Measurements from ENCODE around the gene TAS1R3.

TAS1R3 gene

DNA sequence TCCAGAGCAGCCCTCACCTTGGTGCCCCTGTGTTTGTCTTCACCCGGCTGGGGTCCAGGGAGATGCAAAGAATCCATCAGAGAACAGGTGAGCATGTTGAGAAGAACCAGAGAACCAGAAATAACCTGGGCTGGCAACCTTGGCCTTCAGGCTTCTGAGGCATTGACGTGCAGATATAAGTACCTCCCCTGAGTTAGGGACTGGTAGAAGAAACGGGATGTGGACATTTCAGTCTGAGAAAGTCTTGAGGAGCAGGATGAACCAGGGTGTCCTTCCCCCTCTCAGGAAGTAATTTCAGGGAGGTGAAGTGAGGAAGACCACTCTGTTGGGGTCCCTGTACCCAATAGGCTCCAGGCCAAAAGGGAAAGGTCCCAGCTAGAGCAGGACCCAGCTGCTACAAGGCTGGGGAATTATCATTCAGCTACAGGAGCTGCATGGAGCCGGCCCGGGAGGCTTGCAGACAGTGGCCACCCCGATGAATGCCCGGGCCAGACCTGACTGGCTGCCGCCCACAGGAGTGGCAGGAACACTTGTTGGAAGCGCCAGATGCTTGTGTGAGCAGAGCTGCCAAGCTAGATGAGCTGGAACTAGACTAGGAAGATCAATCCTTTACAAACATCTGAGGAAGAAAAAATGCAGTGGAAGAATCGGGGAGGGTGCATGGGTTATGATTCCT is 45.6 kb downstream of the TAS1R3 start:
- no peak for DNase-seq
- no peak for TF ChIP-seq EZH2 (optimal IDR thresholded peaks at IDR 0.05; ENCODE audit: low read depth, low read length)
- no peak for TF ChIP-seq EZH2phosphoT487 (IDR thresholded peaks at IDR 0.05; ENCODE audit: low read length)
- TF ChIP-seq CTCF (IDR thresholded peaks at IDR 0.05; ENCODE audit: low read length): no peak
- Histone ChIP-seq H3K27ac (ENCODE audit: low read length) (no peak overlapping the region), H3K4me1 (ENCODE audit: low read length) (peaks cover 14% of the 10 kb centered on the region), H3K9ac (ENCODE audit: low read length) (no peak overlapping the region), H3K27me3 (replicated peaks; ENCODE audit: insufficient read depth, low read length) (no peaks in the 10 kb centered on the region), H3K9me2 (replicated peaks; ENCODE audit: insufficient read depth, low read length) (no peaks in the 10 kb centered on the region), H3K79me2 (ENCODE audit: low read length) (peaks cover 26% of the 10 kb centered on the region), H3K36me3 (replicated peaks; ENCODE audit: insufficient read depth, low read length) (no peaks in the 10 kb centered on the region), H2AFZ (ENCODE audit: low read length) (no peak overlapping the region), H4K20me1 (ENCODE audit: insufficient read depth, low read length) (no peaks in the 10 kb centered on the region), H3F3A (ENCODE audit: insufficient read depth, low read length) (peaks cover 15% of the 10 kb centered on the region), H3K4me2 (ENCODE audit: low read depth, low read length) (no peak overlapping the region), H3K9me3 (replicated peaks; ENCODE audit: insufficient read depth, low read length) (no peaks in the 10 kb centered on the region), H3K4me3 (ENCODE audit: low read length) (no peak overlapping the region)

DNA sequence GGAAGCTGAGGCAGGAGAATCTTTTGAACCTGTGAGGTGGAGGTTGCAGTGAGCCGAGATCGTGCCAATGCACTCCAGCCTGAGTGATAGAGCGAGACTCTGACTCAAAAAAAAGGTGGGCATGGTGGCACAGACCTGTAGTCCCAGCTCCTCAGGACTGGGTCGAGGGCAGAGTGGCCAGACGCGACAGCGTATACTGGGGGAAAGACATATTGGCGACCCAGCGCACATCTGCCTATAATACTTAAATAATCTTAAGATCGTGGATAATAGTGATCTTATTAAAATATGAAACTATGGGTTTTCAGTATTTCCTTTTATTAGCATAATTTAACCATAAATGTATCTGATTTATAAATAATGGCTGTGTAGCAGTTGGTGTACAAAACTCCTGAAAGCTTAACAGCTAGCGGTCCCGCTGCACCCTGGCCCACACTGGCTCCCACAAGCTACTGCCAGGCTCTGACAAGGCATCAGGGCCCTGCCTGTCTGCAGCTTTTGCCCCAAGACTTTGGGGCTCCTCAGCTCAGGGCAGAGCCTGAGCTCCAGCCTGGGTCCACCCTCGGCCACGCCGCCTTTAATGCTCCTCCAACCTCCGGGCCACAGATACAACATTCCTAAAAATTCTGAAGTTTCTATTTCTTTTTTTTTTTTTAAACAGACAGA is 46.6 kb downstream of the TAS1R3 start:
- no peaks in the 10 kb centered on the region for H3K27me3 ChIP-seq (replicated peaks; ENCODE audit: insufficient read depth, low read length)
- no peak for DNase-seq
- no peaks in the 10 kb centered on the region for H3K9me3 ChIP-seq (replicated peaks; ENCODE audit: insufficient read depth, low read length)
- H3K79me2 ChIP-seq (ENCODE audit: low read length): peaks cover 27% of the 10 kb centered on the region
- H3K4me1 ChIP-seq (ENCODE audit: low read length): peaks cover 7% of the 10 kb centered on the region
- no peaks in the 10 kb centered on the region for H4K20me1 ChIP-seq (ENCODE audit: insufficient read depth, low read length)
- no peak overlapping the region for H3K4me3 ChIP-seq (ENCODE audit: low read length)
- no peak overlapping the region for H3K4me2 ChIP-seq (ENCODE audit: low read depth, low read length)
- no peaks in the 10 kb centered on the region for H3K36me3 ChIP-seq (replicated peaks; ENCODE audit: insufficient read depth, low read length)
- H3K27ac ChIP-seq (ENCODE audit: low read length): no peak overlapping the region
- H2AFZ ChIP-seq (ENCODE audit: low read length): no peak overlapping the region
- H3K9ac ChIP-seq (ENCODE audit: low read length): no peak overlapping the region
- peaks cover 12% of the 10 kb centered on the region; the same call in 1 of the 2 replicates for H3F3A ChIP-seq (ENCODE audit: insufficient read depth, low read length)
- H3K9me2 ChIP-seq (replicated peaks; ENCODE audit: insufficient read depth, low read length): no peaks in the 10 kb centered on the region
- TF ChIP-seq EZH2phosphoT487 (IDR thresholded peaks at IDR 0.05; ENCODE audit: low read length) (no peak), EZH2 (optimal IDR thresholded peaks at IDR 0.05; ENCODE audit: low read depth, low read length) (no peak), CTCF (IDR thresholded peaks at IDR 0.05; ENCODE audit: low read length) (no peak)

- TF ChIP-seq EZH2phosphoT487 (IDR thresholded peaks at IDR 0.05; ENCODE audit: low read length) (no peak), CTCF (IDR thresholded peaks at IDR 0.05; ENCODE audit: low read length) (no peak), EZH2 (optimal IDR thresholded peaks at IDR 0.05; ENCODE audit: low read depth, low read length) (no peak)
- DNase-seq: no peak
- no peak overlapping the region for H3K4me3 ChIP-seq (ENCODE audit: low read length)
- H3K27ac ChIP-seq (ENCODE audit: low read length): no peak overlapping the region
- H3K9me3 ChIP-seq (replicated peaks; ENCODE audit: insufficient read depth, low read length): no peaks in the 10 kb centered on the region
- no peaks in the 10 kb centered on the region for H3K36me3 ChIP-seq (replicated peaks; ENCODE audit: insufficient read depth, low read length)
- no peaks in the 10 kb centered on the region for H3K9me2 ChIP-seq (replicated peaks; ENCODE audit: insufficient read depth, low read length)
- no peaks in the 10 kb centered on the region for H4K20me1 ChIP-seq (ENCODE audit: insufficient read depth, low read length)
- H2AFZ ChIP-seq (ENCODE audit: low read length): no peak overlapping the region
- peaks cover 6% of the 10 kb centered on the region; the same call in 1 of the 2 replicates for H3K79me2 ChIP-seq (ENCODE audit: low read length)
- H3K9ac ChIP-seq (ENCODE audit: low read length): no peak overlapping the region
- H3K4me2 ChIP-seq (ENCODE audit: low read depth, low read length): no peak overlapping the region
- peaks cover 12% of the 10 kb centered on the region; the same call in 1 of the 2 replicates for H3F3A ChIP-seq (ENCODE audit: insufficient read depth, low read length)
- H3K27me3 ChIP-seq (replicated peaks; ENCODE audit: insufficient read depth, low read length): no peaks in the 10 kb centered on the region
- peaks cover 3% of the 10 kb centered on the region; the same call in 1 of the 2 replicates for H3K4me1 ChIP-seq (ENCODE audit: low read length)
Measured at GRCh38 chr1:1380860-1381259, 49.8 kb downstream of the TAS1R3 start.

Data from MM.1S (cell line).